Immature natural killer cell (primary cell): ENCODE data around the gene RASGRF2. TPM values are rescaled to one million over a fixed set of nuclear protein-coding genes. Genes with fewer than 3 reads are reported as not detected.
"Not testable (repeated sequence)": the region's sequence is repeated elsewhere in the genome, so short reads cannot be mapped to it uniquely, and the experiment has no call there.

Source experiments
- DNase-seq, 3 donors: peaks; one replicate each; pipeline ENCODE4 v3.0.0; 2022; ENCODE audit warnings: mixed read lengths in 1 of 3
- H3K27ac Mint-ChIP-seq, 6 donors: one replicate each; pipeline ENCODE4 v1.8.0; 2020; ENCODE audit warnings: mixed read lengths in 6 of 6, mild to moderate bottlenecking in 5 of 6, inconsistent platforms in 4 of 6, moderate library complexity in 3 of 6
- H3K27me3 Mint-ChIP-seq, 3 donors: one replicate each; pipeline ENCODE4 v1.8.0; 2020 to 2021; ENCODE audit warnings: low read depth in 3 of 3, mild to moderate bottlenecking in 3 of 3, mixed read lengths in 3 of 3, moderate library complexity in 3 of 3, inconsistent platforms in 1 of 3
- H3K36me3 Mint-ChIP-seq, 3 donors: one replicate each; pipeline ENCODE4 v1.8.0; 2020; ENCODE audit warnings: mixed read lengths in 3 of 3, inconsistent platforms in 2 of 3, mild to moderate bottlenecking in 2 of 3
- H3K4me1 Mint-ChIP-seq, 2 donors: one replicate each; pipeline ENCODE4 v1.8.0; 2020; ENCODE audit warnings: inconsistent platforms in 2 of 2, mild to moderate bottlenecking in 2 of 2, mixed read lengths in 2 of 2, moderate library complexity in 1 of 2
- H3K4me3 Mint-ChIP-seq, 5 donors: one replicate each; pipeline ENCODE4 v1.8.0; 2020; ENCODE audit warnings: mild to moderate bottlenecking in 5 of 5, mixed read lengths in 5 of 5, inconsistent platforms in 3 of 5, moderate library complexity in 3 of 5
- H3K9me3 Mint-ChIP-seq, 6 donors: one replicate each; pipeline ENCODE4 v1.8.0; 2020; ENCODE audit warnings: mild to moderate bottlenecking in 6 of 6, mixed read lengths in 6 of 6, inconsistent platforms in 4 of 6, moderate library complexity in 3 of 6
- polyA plus RNA-seq, 3 donors: library from polyadenylated mRNA; unstranded; fragments of 300-500 nt; fragmentation: Illumina TruSeq; gene quantifications; one replicate each; pipeline ENCODE4 v1.2.3, GENCODE V29; 2021

RASGRF2 gene
- polyA plus RNA-seq, 3 donors from 2014 or later, result 0.17 to 3.8 (median 1.5) TPM

GRCh38 chr5:81265101-81265500 is 304.9 kb downstream of the RASGRF2 start:
- no peak overlapping the region for H3K27ac Mint-ChIP-seq

GRCh38 chr5:81268521-81269196 is 308.5 kb downstream of the RASGRF2 start:
- Mint-ChIP-seq H3K36me3 (peaks cover 19 to 22% (median 21%) of the 10 kb centered on the region in 3 donors), H3K27ac (no peak overlapping the region), H3K27me3 (peaks cover 0 to 3% (median 1%) of the 10 kb centered on the region in 3 donors), H3K9me3 (peaks cover 7 to 26% (median 17%) of the 10 kb centered on the region in 6 donors), H3K4me1 (peaks cover 13 to 18% of the 10 kb centered on the region in 2 donors), H3K4me3 (no peak overlapping the region)
- no peak for DNase-seq

More at GRCh38 chr5:81265101-81265500, 304.9 kb downstream of the RASGRF2 start:
- Mint-ChIP-seq H3K27me3 (peaks cover 0 to 3% (median 1%) of the 10 kb centered on the region in 3 donors), H3K4me3 (no peak overlapping the region), H3K9me3 (peaks cover 8 to 19% (median 12%) of the 10 kb centered on the region in 6 donors), H3K36me3 (peaks cover 11 to 17% (median 13%) of the 10 kb centered on the region in 3 donors), H3K4me1 (peaks cover 13 to 14% of the 10 kb centered on the region in 2 donors)
- DNase-seq, result no peak

GRCh38 chr5:81269751-81270393 is 309.7 kb downstream of the RASGRF2 start:
- Mint-ChIP-seq H3K9me3 (peaks cover 10 to 31% (median 18%) of the 10 kb centered on the region in 6 donors), H3K4me3 (no peak overlapping the region), H3K4me1 (peaks cover 13 to 19% of the 10 kb centered on the region in 2 donors), H3K27ac (no peak overlapping the region), H3K36me3 (peaks cover 18 to 27% (median 23%) of the 10 kb centered on the region in 3 donors), H3K27me3 (peaks cover 0 to 3% (median 1%) of the 10 kb centered on the region in 3 donors)
- no peak for DNase-seq

- peaks cover 13 to 19% of the 10 kb centered on the region in 2 donors for H3K4me1 Mint-ChIP-seq
- H3K36me3 Mint-ChIP-seq, result peaks cover 18 to 27% (median 23%) of the 10 kb centered on the region in 3 donors
- H3K9me3 Mint-ChIP-seq, result peaks cover 10 to 31% (median 19%) of the 10 kb centered on the region in 6 donors
- not testable (repeated sequence) for H3K27me3 Mint-ChIP-seq, DNase-seq, H3K27ac Mint-ChIP-seq, H3K4me3 Mint-ChIP-seq
Observed at GRCh38 chr5:81270394-81271027, 310.3 kb downstream of the RASGRF2 start.
